Loucy (cell line): ENCODE results near the gene AHCTF1.

Source experiments
- H2AFZ ChIP-seq: fragments of 200-600 bp; sonication (generic); 2 replicates; pipeline ENCODE4 v1.6.0; 2016; ENCODE audit warnings: antibody characterized with exemption, mild to moderate bottlenecking, low read length, moderate library complexity
- H3F3A ChIP-seq: fragments of 200-600 bp; 2 replicates; pipeline ENCODE4 v1.6.0; 2016; ENCODE audit warnings: antibody characterized with exemption, low read depth, mild to moderate bottlenecking
- H3K27me3 ChIP-seq: fragments of 200-600 bp; sonication (generic); 2 replicates; pipeline ENCODE4 v1.6.1; 2014; ENCODE audit warnings: low read length, mild to moderate bottlenecking; ENCODE audit not compliant: insufficient read depth, poor library complexity, severe bottlenecking
- H3K36me3 ChIP-seq: fragments of 200-600 bp; sonication (generic); 2 replicates; pipeline ENCODE4 v1.6.1; 2016; ENCODE audit warnings: low read length; ENCODE audit not compliant: insufficient read depth
- H3K4me1 ChIP-seq: fragments of 200-600 bp; sonication (generic); 2 replicates; pipeline ENCODE4 v1.5.1; 2014; ENCODE audit warnings: low read length, mild to moderate bottlenecking; ENCODE audit not compliant: insufficient read depth, poor library complexity, severe bottlenecking
- H3K4me2 ChIP-seq: fragments of 200-600 bp; sonication (generic); 2 replicates; pipeline ENCODE4 v1.6.0; 2014; ENCODE audit warnings: antibody characterized with exemption, low read length, low read depth, mild to moderate bottlenecking; ENCODE audit not compliant: poor library complexity, severe bottlenecking
- H3K4me3 ChIP-seq: fragments of 200-600 bp; sonication (generic); 2 replicates; pipeline ENCODE4 v1.5.1; 2014; ENCODE audit warnings: low read length, mild to moderate bottlenecking, mixed read lengths; ENCODE audit not compliant: poor library complexity, severe bottlenecking
- H3K79me2 ChIP-seq: fragments of 200-600 bp; sonication (generic); 2 replicates; pipeline ENCODE4 v1.6.1; 2014; ENCODE audit warnings: low read length; ENCODE audit not compliant: insufficient read depth
- H3K9ac ChIP-seq: fragments of 200-600 bp; sonication (generic); 2 replicates; pipeline ENCODE4 v1.6.0; 2014; ENCODE audit warnings: mild to moderate bottlenecking, low read depth, low read length, moderate library complexity; ENCODE audit not compliant: poor library complexity, severe bottlenecking
- H3K9me2 ChIP-seq: fragments of 200-600 bp; sonication (generic); replicated peaks from 2 replicates; pipeline ENCODE4 v1.6.1; 2016; ENCODE audit warnings: low read depth, low read length, mixed read lengths
- H3K9me3 ChIP-seq: fragments of 200-600 bp; sonication (generic); 2 replicates; pipeline ENCODE4 v1.6.1; 2014; ENCODE audit warnings: mild to moderate bottlenecking, antibody characterized with exemption, low read length, low read depth; ENCODE audit not compliant: insufficient read depth
- H4K20me1 ChIP-seq: fragments of 200-600 bp; sonication (generic); 2 replicates; pipeline ENCODE4 v1.6.0; 2014; ENCODE audit warnings: antibody characterized with exemption, low read length, mild to moderate bottlenecking; ENCODE audit not compliant: insufficient read depth, poor library complexity, severe bottlenecking
- CTCF ChIP-seq: fragments of 200-600 bp; sonication (generic); conservative IDR thresholded peaks from 2 replicates; pipeline ENCODE4 v1.5.1; 2014; ENCODE audit warnings: mild to moderate bottlenecking, antibody characterized with exemption, low read length
- EZH2phosphoT487 ChIP-seq: fragments of 200-600 bp; IDR thresholded peaks from 2 replicates; pipeline ENCODE4 v1.6.1; 2018; ENCODE audit warnings: antibody characterized with exemption, mild to moderate bottlenecking, moderate library complexity, borderline replicate concordance

Gene AHCTF1

GRCh38 chr1:246831543-246831942, 100.2 kb downstream of the AHCTF1 start:
- TF ChIP-seq EZH2phosphoT487 (no peak), CTCF (no peak)
- Histone ChIP-seq H4K20me1 (no peaks in the 10 kb centered on the region), H3K79me2 (no peaks in the 10 kb centered on the region), H3K9ac (no peak overlapping the region), H3K9me3 (peaks cover 4% of the 10 kb centered on the region; the same call in 1 of the 2 replicates), H3K4me1 (no peaks in the 10 kb centered on the region), H3F3A (no peaks in the 10 kb centered on the region), H3K36me3 (no peaks in the 10 kb centered on the region), H2AFZ (no peak overlapping the region), H3K27me3 (no peaks in the 10 kb centered on the region), H3K4me2 (no peak overlapping the region), H3K4me3 (no peak overlapping the region), H3K9me2 (no peaks in the 10 kb centered on the region)

GRCh38 chr1:246828818-246829217, 102.9 kb downstream of the AHCTF1 start:
- TF ChIP-seq EZH2phosphoT487, result no peak
- no peak for TF ChIP-seq CTCF
- Histone ChIP-seq H3F3A (no peaks in the 10 kb centered on the region), H2AFZ (no peak overlapping the region), H3K9me2 (no peaks in the 10 kb centered on the region), H4K20me1 (no peaks in the 10 kb centered on the region), H3K9me3 (peaks cover 4% of the 10 kb centered on the region; the same call in 1 of the 2 replicates), H3K4me3 (no peak overlapping the region), H3K36me3 (no peaks in the 10 kb centered on the region), H3K4me1 (no peaks in the 10 kb centered on the region), H3K79me2 (no peaks in the 10 kb centered on the region), H3K4me2 (no peak overlapping the region), H3K9ac (no peak overlapping the region), H3K27me3 (no peaks in the 10 kb centered on the region)

- no peaks in the 10 kb centered on the region for H3K9me2 ChIP-seq
- H3K79me2 ChIP-seq, result no peaks in the 10 kb centered on the region
- peaks cover 4% of the 10 kb centered on the region; the same call in 1 of the 2 replicates for H3K9me3 ChIP-seq
- no peak overlapping the region for H3K4me3 ChIP-seq
- no peaks in the 10 kb centered on the region for H4K20me1 ChIP-seq
- TF ChIP-seq CTCF (no peak), EZH2phosphoT487 (no peak)
- H3K36me3 ChIP-seq, result no peaks in the 10 kb centered on the region
- no peaks in the 10 kb centered on the region for H3K27me3 ChIP-seq
- H3K4me1 ChIP-seq, result peaks cover under 1% of the 10 kb centered on the region
- no peak overlapping the region for H2AFZ ChIP-seq
- no peak overlapping the region for H3K9ac ChIP-seq
- no peaks in the 10 kb centered on the region for H3F3A ChIP-seq
- H3K4me2 ChIP-seq, result no peak overlapping the region
Observed at GRCh38 chr1:246827396-246827795, 104.4 kb downstream of the AHCTF1 start.
